IMR-90 (cell line): ENCODE measurements around the gene ANK3. TPM values are rescaled to one million over a fixed set of nuclear protein-coding genes. Genes with fewer than 3 reads are reported as not detected.

Experiments
- ATAC-seq: fragments of 200-7000 bp; cut with Tn5 transposase; 2 replicates; pipeline ENCODE4 v1.9.1; 2020; ENCODE audit warnings: low read depth, mild to moderate bottlenecking, moderate library complexity
- BruUV-seq: library from RNA; stranded (reverse); fragments of 400-500 nt; replicated peaks from 2 replicates; lab custom pipeline; 2021; lab: Mats Ljungman, UMichigan
- CTCF ChIA-PET: fragments of 300-600 bp; formaldehyde crosslinking; extraction: SDS; loops from one replicate; lab custom pipeline; 2021; ENCODE audit warnings: antibody characterized with exemption; lab: Yijun Ruan, JAX
- POLR2A ChIA-PET: fragments of 300-600 bp; sonication (Branson Sonifier 250); formaldehyde crosslinking; loops from one replicate; lab custom pipeline; 2022; ENCODE audit warnings: antibody characterized with exemption; ENCODE audit not compliant: unreplicated experiment; lab: Charles Lee
- DNase-seq: peaks from one replicate; pipeline ENCODE4 v3.0.0; 2013
- H2AFZ ChIP-seq: replicated peaks from 2 replicates; pipeline ENCODE3; 2013; ENCODE audit warnings: low read length, mild to moderate bottlenecking; ENCODE audit not compliant: poor library complexity
- H2AK5ac ChIP-seq: 2 replicates; pipeline ENCODE4 v1.6.1; 2013; ENCODE audit warnings: low read depth, low read length, inconsistent platforms
- H2AK9ac ChIP-seq: replicated peaks from 2 replicates; pipeline ENCODE3; 2013; ENCODE audit warnings: mild to moderate bottlenecking, low read depth, low read length, moderate library complexity; ENCODE audit not compliant: poor library complexity
- H2BK120ac ChIP-seq: 2 replicates; pipeline ENCODE4 v1.6.1; 2013; ENCODE audit warnings: low read depth, low read length, inconsistent platforms
- H2BK15ac ChIP-seq: 3 replicates; pipeline ENCODE4 v1.6.1; 2013; ENCODE audit warnings: low read depth, low read length, inconsistent platforms
- H2BK20ac ChIP-seq: 2 replicates; pipeline ENCODE4 v1.6.1; 2013; ENCODE audit warnings: low read depth, mild to moderate bottlenecking, inconsistent platforms, low read length, moderate library complexity
- H2BK5ac ChIP-seq: 2 replicates; pipeline ENCODE4 v1.6.1; 2013; ENCODE audit warnings: mild to moderate bottlenecking, low read depth, low read length, inconsistent platforms; ENCODE audit not compliant: poor library complexity, severe bottlenecking
- H3K14ac ChIP-seq: replicated peaks from 2 replicates; pipeline ENCODE4 v1.6.1; 2013; ENCODE audit warnings: low read depth, low read length, inconsistent platforms
- H3K18ac ChIP-seq: 2 replicates; pipeline ENCODE4 v1.6.1; 2013; ENCODE audit warnings: low read depth, low read length, control low read depth
- H3K23ac ChIP-seq: 2 replicates; pipeline ENCODE4 v1.6.1; 2013; ENCODE audit warnings: low read depth, low read length, inconsistent platforms
- H3K27ac ChIP-seq: 2 replicates; pipeline ENCODE4 v1.5.1; 2013; ENCODE audit warnings: mild to moderate bottlenecking, control low read depth, low read length; ENCODE audit not compliant: insufficient read depth
- H3K27me3 ChIP-seq: 2 replicates; pipeline ENCODE4 v1.6.1; 2013; ENCODE audit warnings: low read length; ENCODE audit not compliant: control insufficient read depth, insufficient read depth
- H3K36me3 ChIP-seq: 2 replicates; pipeline ENCODE4 v1.6.1; 2013; ENCODE audit warnings: low read length, mixed read lengths; ENCODE audit not compliant: control insufficient read depth, insufficient read depth
- H3K4ac ChIP-seq: 2 replicates; pipeline ENCODE4 v1.6.1; 2013; ENCODE audit warnings: low read depth, low read length, inconsistent platforms
- H3K4me1 ChIP-seq: 2 replicates; pipeline ENCODE4 v1.6.1; 2013; ENCODE audit warnings: low read length, mixed read lengths; ENCODE audit not compliant: control insufficient read depth, insufficient read depth
- H3K4me2 ChIP-seq: 2 replicates; pipeline ENCODE4 v1.6.1; 2013; ENCODE audit warnings: low read depth, mild to moderate bottlenecking, control low read depth, low read length, moderate library complexity
- H3K4me3 ChIP-seq: 2 replicates; pipeline ENCODE4 v1.5.1; 2013; ENCODE audit warnings: low read depth, mild to moderate bottlenecking, control low read depth, low read length, moderate library complexity; ENCODE audit not compliant: insufficient read depth
- H3K56ac ChIP-seq: 2 replicates; pipeline ENCODE4 v1.6.1; 2013; ENCODE audit warnings: low read length, inconsistent platforms; ENCODE audit not compliant: insufficient read depth; ENCODE audit errors: extremely low read depth
- H3K79me1 ChIP-seq, 2 experiments: 2 replicates each; pipeline ENCODE4 v1.6.1; 2013; ENCODE audit warnings: low read length in 2 of 2, inconsistent platforms in 1 of 2, low read depth in 1 of 2
- H3K9ac ChIP-seq: 2 replicates; pipeline ENCODE4 v1.6.1; 2013; ENCODE audit warnings: low read depth, low read length, control low read depth
- H3K9me1 ChIP-seq: 2 replicates; pipeline ENCODE4 v1.6.1; 2013; ENCODE audit warnings: low read length, inconsistent platforms; ENCODE audit not compliant: insufficient read depth
- H3K9me3 ChIP-seq: 2 replicates; pipeline ENCODE4 v1.6.1; 2013; ENCODE audit warnings: low read length; ENCODE audit not compliant: control insufficient read depth, insufficient read depth
- H4K20me1 ChIP-seq: 2 replicates; pipeline ENCODE4 v1.6.1; 2013; ENCODE audit warnings: low read length, inconsistent platforms; ENCODE audit not compliant: insufficient read depth
- H4K5ac ChIP-seq: 2 replicates; pipeline ENCODE4 v1.6.1; 2013; ENCODE audit warnings: mild to moderate bottlenecking, low read depth, low read length, control low read depth
- H4K8ac ChIP-seq, 2 experiments: 2 replicates each; pipeline ENCODE4 v1.6.1; 2013; ENCODE audit warnings: low read depth in 2 of 2, low read length in 2 of 2, control low read depth in 1 of 2, inconsistent platforms in 1 of 2
- H4K91ac ChIP-seq: 2 replicates; pipeline ENCODE4 v1.6.1; 2013; ENCODE audit warnings: low read depth, low read length, inconsistent platforms; ENCODE audit not compliant: insufficient read depth
- CEBPB ChIP-seq: IDR thresholded peaks from 2 replicates; pipeline ENCODE4 v1.6.1; 2012; ENCODE audit warnings: low read depth, low read length, improper control_type of control experiment
- WGBS, 2 experiments: methylation state at CpG; one replicate each; pipeline versions ENCODE4 v1.1.5 to v1.1.7; 2013; ENCODE audit warnings: missing lambda C conversion rate in 2 of 2; ENCODE audit not compliant: insufficient read length in 1 of 2; ENCODE audit errors: extremely low coverage in 2 of 2; 5-methylcytosine and 5-hydroxymethylcytosine counted together
- dilution Hi-C: fragments of 300-500 bp; cut with HindIII; formaldehyde crosslinking; loops from one replicate; pipeline ENCODE4 v1.14.3; 2018; ENCODE audit warnings: low sequenced_read_pairs; ENCODE audit not compliant: unreplicated experiment
- in situ Hi-C: fragments of 300-500 bp; cut with MboI; formaldehyde crosslinking; loops from 3 replicates; pipeline ENCODE4 v1.14.3; 2019; ENCODE audit warnings: low sequenced_read_pairs, inconsistent platforms, mixed read lengths
- intact Hi-C: fragments of 100-400 bp; cut with micrococcal nuclease; formaldehyde crosslinking; loops from 2 replicates; pipeline ENCODE4 v1.10.0; 2022
- polyA plus RNA-seq, 3 experiments: library from polyadenylated mRNA; depleted of rRNA; stranded (reverse); fragments of >200 nt; gene quantifications; 2 replicates each; pipeline ENCODE4 v1.2.3, GENCODE V29; 2012; ENCODE audit warnings: low replicate concordance in 1 of 3
- total RNA-seq: library from RNA; depleted of rRNA; stranded (reverse); fragments of >200 nt; gene quantifications from 2 replicates; pipeline ENCODE4 v1.2.3, GENCODE V29; 2012

ANK3 gene
- total and polyA plus RNA-seq, 2 of the 4 experiments (the other 2 are of a cell fraction) = 0.63 to 1.8 TPM

DNA sequence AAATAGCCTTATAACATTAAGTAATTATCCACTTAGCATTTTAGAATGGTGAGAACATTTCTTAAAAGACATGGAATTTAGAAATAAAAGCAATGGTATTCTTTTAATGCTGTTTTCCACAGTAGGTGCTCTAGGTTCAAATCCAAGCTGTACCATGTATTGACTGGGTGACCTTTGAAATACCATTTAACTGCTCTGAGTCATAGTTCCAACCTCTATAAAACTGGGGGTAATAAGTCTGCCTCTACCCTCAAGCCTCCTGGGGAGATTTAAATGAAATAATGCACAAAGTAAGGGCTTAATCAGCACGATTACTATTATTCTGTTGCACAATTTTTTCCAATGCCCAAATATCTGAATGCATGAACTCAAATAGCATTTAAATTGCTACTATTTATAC lies 246.9 kb downstream of the ANK3 start:
- TF ChIP-seq CEBPB = no peak
- peaks cover 6% of the 10 kb centered on the region; the same call in 1 of the 2 replicates for H3K4me1 ChIP-seq
- no peak overlapping the region for H4K5ac ChIP-seq
- H2BK15ac ChIP-seq = no peak overlapping the region
- no peak overlapping the region for H3K9ac ChIP-seq
- H3K9me3 ChIP-seq = no peaks in the 10 kb centered on the region
- POLR2A ChIA-PET = no interaction called here
- ATAC-seq = no peak
- no peak overlapping the region for H3K4ac ChIP-seq
- H2BK5ac ChIP-seq = no peak overlapping the region
- H2AK9ac ChIP-seq = no peak overlapping the region
- no peaks in the 10 kb centered on the region for H3K36me3 ChIP-seq
- peaks cover 5% of the 10 kb centered on the region; the same call in 1 of the 2 replicates for H3K9me1 ChIP-seq
- BruUV-seq = no TSS peak
- H2AK5ac ChIP-seq = no peak overlapping the region
- H3K4me3 ChIP-seq = no peak overlapping the region
- no peaks in the 10 kb centered on the region for H4K20me1 ChIP-seq
- H2BK120ac ChIP-seq = no peak overlapping the region
- H3K79me1 ChIP-seq = no peaks in the 10 kb centered on the region
- H2BK20ac ChIP-seq = no peak overlapping the region
- H4K91ac ChIP-seq = no peak overlapping the region
- no peaks in the 10 kb centered on the region; the same call in 1 of the 2 replicates for H3K27me3 ChIP-seq
- H2AFZ ChIP-seq = no peak overlapping the region
- H3K18ac ChIP-seq = no peak overlapping the region
- dilution Hi-C loops = no loop called here
- intact Hi-C loops = no loop called here
- H3K23ac ChIP-seq = no peak overlapping the region
- H3K27ac ChIP-seq = no peak overlapping the region
- CTCF ChIA-PET = no interaction called here
- no CpG with 5 or more reads among the region's 1 CpG for WGBS, 2 experiments
- no peak overlapping the region for H3K14ac ChIP-seq
- DNase-seq = no peak
- no peak overlapping the region for H4K8ac ChIP-seq
- no peak overlapping the region for H3K4me2 ChIP-seq
- no peak overlapping the region for H3K56ac ChIP-seq
- in situ Hi-C loops = no loop called here
